ENCODE data around the gene ARHGAP18. TPM values are rescaled to one million over a fixed set of nuclear protein-coding genes. Genes with fewer than 3 reads are reported as not detected.

Gene ARHGAP18, protein sequence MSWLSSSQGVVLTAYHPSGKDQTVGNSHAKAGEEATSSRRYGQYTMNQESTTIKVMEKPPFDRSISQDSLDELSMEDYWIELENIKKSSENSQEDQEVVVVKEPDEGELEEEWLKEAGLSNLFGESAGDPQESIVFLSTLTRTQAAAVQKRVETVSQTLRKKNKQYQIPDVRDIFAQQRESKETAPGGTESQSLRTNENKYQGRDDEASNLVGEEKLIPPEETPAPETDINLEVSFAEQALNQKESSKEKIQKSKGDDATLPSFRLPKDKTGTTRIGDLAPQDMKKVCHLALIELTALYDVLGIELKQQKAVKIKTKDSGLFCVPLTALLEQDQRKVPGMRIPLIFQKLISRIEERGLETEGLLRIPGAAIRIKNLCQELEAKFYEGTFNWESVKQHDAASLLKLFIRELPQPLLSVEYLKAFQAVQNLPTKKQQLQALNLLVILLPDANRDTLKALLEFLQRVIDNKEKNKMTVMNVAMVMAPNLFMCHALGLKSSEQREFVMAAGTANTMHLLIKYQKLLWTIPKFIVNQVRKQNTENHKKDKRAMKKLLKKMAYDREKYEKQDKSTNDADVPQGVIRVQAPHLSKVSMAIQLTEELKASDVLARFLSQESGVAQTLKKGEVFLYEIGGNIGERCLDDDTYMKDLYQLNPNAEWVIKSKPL
- total RNA-seq, result 27.6 and 50.2 TPM in 2 replicates

GRCh38 chr6:129709769-129710449 is at the start of gene ARHGAP18:
ARHGAP18 (minus strand) TSS chr6:129710177; CDS start chr6:129710136, 41 bp downstream.

Other genes starting within 250 kb of the ARHGAP18 start
- 0.78 TPM in 1 of 2 replicates, not detected in the other for gene TMEM244, start 151.1 kb upstream of the ARHGAP18 start, total RNA-seq